Effector memory CD4-positive, alpha-beta T cell (primary cell): ENCODE results near the gene ITGAE.

ENCODE experiments used
- DNase-seq, 3 donors: peaks; one replicate each; pipeline ENCODE4 v3.0.0-alpha.2; 2020
- H3K27ac ChIP-seq: 2 replicates; pipeline ENCODE4 v1.7.0; 2013; ENCODE audit warnings: mild to moderate bottlenecking, low read length, moderate library complexity; ENCODE audit not compliant: insufficient read depth, poor library complexity, severe bottlenecking
- H3K27me3 ChIP-seq: replicated peaks from 2 replicates; pipeline ENCODE4 v1.7.0; 2013; ENCODE audit warnings: mild to moderate bottlenecking, low read length; ENCODE audit not compliant: insufficient read depth, control insufficient read depth, poor library complexity, severe bottlenecking
- H3K36me3 ChIP-seq: 2 replicates; pipeline ENCODE4 v1.7.0; 2013; ENCODE audit warnings: mild to moderate bottlenecking, low read length, moderate library complexity; ENCODE audit not compliant: control insufficient read depth, insufficient read depth
- H3K4me1 ChIP-seq: 2 replicates; pipeline ENCODE4 v1.7.0; 2013; ENCODE audit warnings: low read length, mild to moderate bottlenecking; ENCODE audit not compliant: control insufficient read depth, insufficient read depth, poor library complexity, severe bottlenecking
- H3K4me3 ChIP-seq: 2 replicates; pipeline ENCODE4 v1.7.0; 2013; ENCODE audit warnings: low read length, low read depth, mild to moderate bottlenecking; ENCODE audit not compliant: insufficient read depth, poor library complexity, severe bottlenecking
- H3K9me3 ChIP-seq: 2 replicates; pipeline ENCODE4 v1.7.0; 2013; ENCODE audit warnings: mild to moderate bottlenecking, low read length, moderate library complexity; ENCODE audit not compliant: control insufficient read depth

ITGAE gene

DNA sequence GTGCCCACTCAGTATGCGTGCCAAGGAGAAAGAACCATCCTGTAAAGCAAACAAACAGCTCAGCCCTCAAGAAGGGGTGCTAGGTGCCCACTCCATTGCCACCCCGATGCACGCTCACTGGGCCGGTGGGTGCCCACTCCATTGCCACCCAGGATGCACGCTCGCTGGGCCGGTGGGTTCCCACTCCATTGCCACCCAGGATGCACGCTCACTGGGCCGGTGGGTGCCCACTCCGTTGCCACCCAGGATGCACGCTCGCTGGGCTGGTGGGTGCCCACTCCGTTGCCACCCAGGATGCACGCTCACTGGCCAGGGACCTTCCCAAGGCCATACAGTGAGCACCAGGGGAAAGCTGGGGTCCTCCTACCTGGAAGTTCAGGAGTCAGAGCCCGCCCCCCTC, 49.2 kb downstream of the ITGAE start:
- Histone ChIP-seq H3K4me3 (no peak overlapping the region), H3K9me3 (no peaks in the 10 kb centered on the region), H3K27me3 (no peaks in the 10 kb centered on the region), H3K36me3 (no peaks in the 10 kb centered on the region), H3K4me1 (peaks cover 31% of the 10 kb centered on the region), H3K27ac (no peak overlapping the region)
- no peak for DNase-seq

DNA sequence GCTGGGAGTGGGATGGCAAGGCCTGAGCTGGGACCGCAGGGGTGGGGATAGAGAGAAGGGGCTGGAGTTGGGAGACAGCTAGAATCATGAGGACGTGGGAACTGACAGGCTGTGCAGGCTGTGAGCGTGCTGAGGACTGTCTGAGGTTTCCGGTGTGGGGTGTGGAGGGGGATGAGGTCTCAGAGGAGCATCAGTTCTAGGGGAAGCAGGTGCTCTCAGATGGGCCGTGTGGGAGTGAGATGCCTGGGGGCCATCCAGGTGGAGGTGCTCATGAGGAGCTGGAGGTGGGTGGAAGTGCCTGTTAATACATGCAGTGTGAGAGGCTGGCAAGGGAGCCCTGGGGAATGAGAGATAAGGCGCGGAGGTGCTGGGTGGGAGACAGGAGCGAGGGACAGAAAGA, 50.1 kb downstream of the ITGAE start:
- Histone ChIP-seq H3K27ac (peak overlapping the region; percentile 38), H3K9me3 (no peaks in the 10 kb centered on the region), H3K4me1 (peaks cover 30% of the 10 kb centered on the region), H3K36me3 (no peaks in the 10 kb centered on the region), H3K27me3 (no peaks in the 10 kb centered on the region), H3K4me3 (no peak overlapping the region)
- peak; percentile 31 to 36 (median 35) for DNase-seq

DNA sequence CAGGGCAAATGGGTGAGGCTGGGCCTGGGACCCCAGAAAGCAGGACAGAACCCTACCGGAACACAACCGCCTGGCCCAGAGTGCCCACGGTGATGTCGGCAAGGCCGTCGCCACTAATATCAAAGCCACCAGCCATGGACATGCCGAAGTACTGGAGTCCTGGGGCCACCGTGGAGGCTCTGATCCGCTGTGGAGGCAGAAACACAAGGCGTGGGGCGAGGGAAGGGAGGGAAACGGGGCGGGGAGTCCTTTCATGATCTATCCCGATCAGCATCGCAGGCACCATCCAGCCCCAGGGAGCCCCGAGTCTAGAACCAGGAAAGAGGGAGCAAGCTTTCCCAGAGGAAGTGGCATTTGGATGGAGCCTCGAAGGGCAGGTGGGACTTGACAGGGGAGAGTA, 50.7 kb downstream of the ITGAE start:
- H3K9me3 ChIP-seq = no peaks in the 10 kb centered on the region
- H3K4me1 ChIP-seq = peaks cover 24% of the 10 kb centered on the region
- no peak for DNase-seq
- no peak overlapping the region for H3K4me3 ChIP-seq
- no peaks in the 10 kb centered on the region for H3K36me3 ChIP-seq
- no peaks in the 10 kb centered on the region for H3K27me3 ChIP-seq
- no peak overlapping the region for H3K27ac ChIP-seq

DNA sequence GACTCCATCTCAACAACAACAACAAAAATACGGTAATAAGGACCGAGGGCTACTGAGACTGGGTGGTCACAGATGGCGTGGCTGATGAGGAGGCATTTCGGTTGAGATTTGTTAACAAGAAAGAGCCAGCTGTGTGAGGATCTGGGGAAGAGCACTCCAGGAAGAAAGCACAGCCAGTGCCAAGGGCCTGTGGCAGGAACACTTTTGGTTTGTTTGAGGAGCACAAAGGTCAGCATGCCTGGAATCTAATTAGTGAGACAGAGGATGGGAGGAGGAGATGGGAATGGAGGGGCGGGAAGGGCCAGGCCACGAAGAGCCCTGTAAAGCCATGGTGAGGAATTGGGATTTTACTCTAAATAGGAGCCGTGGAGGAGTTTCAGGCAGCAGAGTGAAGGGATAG, 52.4 kb downstream of the ITGAE start:
- Histone ChIP-seq H3K27me3 (no peaks in the 10 kb centered on the region), H3K9me3 (no peaks in the 10 kb centered on the region), H3K36me3 (no peaks in the 10 kb centered on the region), H3K4me1 (peaks cover 17% of the 10 kb centered on the region), H3K4me3 (no peak overlapping the region), H3K27ac (no peak overlapping the region)
- no peak for DNase-seq

DNA sequence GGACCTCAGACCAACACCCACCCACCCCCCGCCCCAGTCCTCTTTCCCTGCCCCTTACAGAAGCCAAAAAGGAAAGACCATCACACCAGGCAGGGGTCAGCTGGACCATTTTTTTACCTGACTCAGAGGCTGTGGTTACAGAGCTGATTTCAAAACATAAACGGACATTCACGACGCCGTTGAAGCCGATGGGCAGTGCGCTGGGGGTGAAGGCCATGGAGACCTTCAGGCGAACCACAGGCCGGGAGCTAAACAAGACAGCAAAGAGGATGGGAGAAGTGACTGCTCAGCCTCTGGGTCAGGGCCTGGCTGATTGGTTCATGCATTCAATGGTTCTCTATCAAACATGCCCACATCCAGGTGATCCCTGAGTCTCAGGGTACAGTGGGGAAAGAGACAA, 53.2 kb downstream of the ITGAE start:
- no peak for DNase-seq
- peaks cover 17% of the 10 kb centered on the region for H3K4me1 ChIP-seq
- no peaks in the 10 kb centered on the region for H3K9me3 ChIP-seq
- H3K4me3 ChIP-seq = no peak overlapping the region
- H3K27me3 ChIP-seq = no peaks in the 10 kb centered on the region
- no peaks in the 10 kb centered on the region for H3K36me3 ChIP-seq
- no peak overlapping the region for H3K27ac ChIP-seq

DNA sequence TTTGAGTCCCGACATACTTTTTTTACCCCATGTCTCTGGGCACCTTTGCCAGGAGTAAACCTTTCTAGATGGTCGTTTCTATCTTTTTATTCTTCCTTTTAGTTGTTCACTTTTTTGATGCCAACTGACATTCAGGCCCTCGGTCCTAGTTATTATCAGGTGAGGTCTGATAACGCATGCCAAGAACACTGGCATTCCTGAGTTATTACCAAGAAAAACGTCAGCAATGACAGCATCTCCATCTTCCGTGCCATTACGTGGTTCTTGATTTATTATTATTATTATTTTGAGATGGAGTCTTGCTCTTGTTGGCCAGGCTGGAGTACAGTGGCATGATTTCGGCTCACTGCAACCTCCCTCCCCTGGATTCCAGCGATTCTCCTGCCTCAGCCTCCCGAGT, 55.9 kb downstream of the ITGAE start:
- H3K4me3 ChIP-seq = no peak overlapping the region
- H3K27me3 ChIP-seq = no peaks in the 10 kb centered on the region
- no peaks in the 10 kb centered on the region for H3K36me3 ChIP-seq
- no peak overlapping the region for H3K27ac ChIP-seq
- no peak for DNase-seq
- H3K9me3 ChIP-seq = no peaks in the 10 kb centered on the region
- peaks cover 6% of the 10 kb centered on the region for H3K4me1 ChIP-seq

DNA sequence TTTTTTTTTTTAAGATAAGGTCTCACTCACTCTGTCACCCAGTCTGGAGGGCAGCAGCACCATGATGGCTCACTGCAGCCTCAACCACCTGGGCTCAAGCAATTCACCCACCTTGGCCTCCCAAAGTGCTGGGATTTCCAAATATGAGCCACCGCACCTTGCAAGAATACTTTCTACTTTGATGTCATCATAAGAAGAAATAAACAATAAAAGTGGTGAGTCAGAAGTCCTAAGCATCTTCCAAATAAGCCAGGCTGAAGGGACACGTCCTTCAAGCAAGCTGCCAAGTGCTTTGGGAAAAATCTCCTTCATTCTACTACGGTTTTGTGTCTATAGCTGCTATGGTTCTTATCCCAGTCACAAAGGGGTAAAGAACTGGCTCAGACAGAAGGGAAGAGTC, 57.0 kb downstream of the ITGAE start:
- H3K9me3 ChIP-seq = no peaks in the 10 kb centered on the region
- H3K27me3 ChIP-seq = no peaks in the 10 kb centered on the region
- H3K36me3 ChIP-seq = no peaks in the 10 kb centered on the region
- no peak overlapping the region for H3K27ac ChIP-seq
- no peak for DNase-seq
- no peak overlapping the region for H3K4me3 ChIP-seq
- peaks cover 9% of the 10 kb centered on the region for H3K4me1 ChIP-seq

DNA sequence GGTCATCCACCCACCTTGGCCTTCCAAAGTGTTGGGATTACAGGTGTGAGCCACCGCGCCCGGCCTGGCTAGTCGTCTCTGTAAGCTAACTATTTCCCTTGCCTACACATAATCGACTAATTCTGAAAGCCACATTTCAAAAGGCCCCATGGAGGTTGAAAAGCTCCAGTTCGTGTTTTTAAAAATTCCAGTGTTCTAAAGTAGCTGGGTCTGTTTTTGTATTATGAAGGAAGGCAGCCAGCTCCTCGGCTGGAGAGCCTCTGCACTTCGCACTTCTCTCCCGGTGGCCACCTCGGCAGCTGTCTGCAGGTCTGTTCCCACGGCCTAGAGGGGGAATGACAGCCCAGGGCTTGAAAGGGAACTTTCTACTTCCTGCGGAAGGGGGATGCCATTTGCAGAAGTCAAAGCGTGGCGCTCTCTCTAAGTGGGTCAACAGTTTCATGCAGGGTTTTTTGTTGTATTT, 60.3 kb downstream of the ITGAE start:
- peak; percentile 45 to 60 (median 57) for DNase-seq
- H3K27me3 ChIP-seq = no peaks in the 10 kb centered on the region
- no peaks in the 10 kb centered on the region for H3K36me3 ChIP-seq
- H3K4me1 ChIP-seq = peaks cover 22% of the 10 kb centered on the region
- no peaks in the 10 kb centered on the region for H3K9me3 ChIP-seq
- H3K4me3 ChIP-seq = no peak overlapping the region
- peak overlapping the region; percentile 46 for H3K27ac ChIP-seq

DNA sequence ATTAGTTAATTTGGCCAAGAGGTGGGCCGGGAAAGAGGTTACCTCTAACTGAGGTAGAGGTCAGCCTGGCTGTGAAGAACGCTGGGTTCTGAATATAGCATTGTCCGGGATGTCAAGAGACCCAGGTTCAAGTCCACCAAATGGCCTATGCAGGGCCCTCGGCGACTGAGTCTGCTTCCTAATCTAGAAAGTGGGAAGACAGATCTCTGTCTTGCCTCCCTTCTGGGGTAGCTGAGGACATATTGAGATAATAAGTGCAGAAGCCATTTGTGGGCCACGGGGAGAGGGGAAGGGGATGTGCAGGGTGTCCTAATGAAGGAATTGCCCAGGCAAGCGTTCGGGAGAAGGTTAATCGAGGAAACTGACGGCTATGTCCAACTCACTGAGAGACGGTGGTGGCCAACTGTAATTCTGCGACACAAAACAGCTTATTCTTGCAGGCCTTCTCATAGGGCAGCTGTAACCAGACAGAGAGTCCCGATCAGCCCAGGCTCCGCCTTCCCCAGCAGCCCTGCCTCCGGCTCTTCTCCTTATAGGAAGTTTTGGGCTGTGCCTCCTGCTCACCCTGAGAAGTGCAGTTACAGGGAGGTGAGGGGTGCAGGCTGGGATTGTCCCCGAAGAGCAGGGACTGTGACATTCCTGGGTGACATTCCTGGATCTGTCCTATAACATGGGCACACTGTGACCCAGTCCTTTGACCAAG, 61.4 kb downstream of the ITGAE start:
- H3K27me3 ChIP-seq = no peaks in the 10 kb centered on the region
- H3K4me1 ChIP-seq = peaks cover 22% of the 10 kb centered on the region
- H3K27ac ChIP-seq = no peak overlapping the region
- no peak overlapping the region for H3K4me3 ChIP-seq
- DNase-seq = no peak
- no peaks in the 10 kb centered on the region for H3K9me3 ChIP-seq
- no peaks in the 10 kb centered on the region for H3K36me3 ChIP-seq

DNA sequence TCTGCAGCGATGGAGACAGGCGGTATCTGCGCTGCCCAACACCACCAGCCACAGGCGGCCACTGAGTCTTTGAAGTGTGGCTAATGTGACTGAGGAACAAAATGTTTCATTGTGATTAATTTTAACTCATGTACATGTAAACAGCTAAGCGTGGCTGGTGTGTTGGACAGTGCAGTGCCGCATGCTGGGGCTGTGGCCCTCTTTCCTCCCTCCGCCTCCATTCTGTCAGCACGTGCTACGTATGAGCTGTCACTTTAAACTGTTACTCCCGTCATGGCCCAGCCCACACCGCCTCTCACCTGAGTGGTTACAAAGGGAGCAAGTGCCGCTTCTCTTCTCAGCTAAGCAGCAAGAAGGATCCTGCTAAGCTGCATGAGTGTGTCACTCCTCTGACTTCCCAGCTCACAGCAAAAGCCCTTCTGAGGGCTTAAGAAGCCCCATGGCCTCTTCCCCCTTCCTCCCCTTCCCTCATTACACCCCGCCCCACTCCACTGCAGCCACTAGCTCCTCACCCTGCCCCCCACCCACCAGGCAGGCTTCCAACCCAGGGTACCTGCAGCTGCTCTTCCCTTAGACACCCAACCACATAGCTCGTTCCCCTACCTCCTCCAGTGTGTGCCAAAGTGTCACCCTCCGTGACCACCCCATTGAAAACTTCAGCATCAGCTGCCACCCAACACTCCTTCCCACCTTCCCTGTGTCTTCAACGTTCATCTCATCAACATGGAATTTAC, 62.3 kb downstream of the ITGAE start:
- H3K9me3 ChIP-seq = no peaks in the 10 kb centered on the region
- no peak overlapping the region for H3K4me3 ChIP-seq
- H3K27ac ChIP-seq = no peak overlapping the region
- H3K27me3 ChIP-seq = no peaks in the 10 kb centered on the region
- no peaks in the 10 kb centered on the region for H3K36me3 ChIP-seq
- DNase-seq = peak; percentile 35 to 57 (median 41)
- H3K4me1 ChIP-seq = peaks cover 22% of the 10 kb centered on the region
